Activated CD8-positive, alpha-beta memory T cell treated with anti-CD3 and anti-CD28 coated beads for 48 hours (primary cell): ENCODE measurements around the gene SRPRB.

Experiments
- DNase-seq, 3 experiments: peaks; one replicate each; pipeline ENCODE4 v3.0.0-alpha.2; 2020; ENCODE audit warnings: low read depth in 2 of 3, low spot score in 2 of 3

SRPRB gene

DNA sequence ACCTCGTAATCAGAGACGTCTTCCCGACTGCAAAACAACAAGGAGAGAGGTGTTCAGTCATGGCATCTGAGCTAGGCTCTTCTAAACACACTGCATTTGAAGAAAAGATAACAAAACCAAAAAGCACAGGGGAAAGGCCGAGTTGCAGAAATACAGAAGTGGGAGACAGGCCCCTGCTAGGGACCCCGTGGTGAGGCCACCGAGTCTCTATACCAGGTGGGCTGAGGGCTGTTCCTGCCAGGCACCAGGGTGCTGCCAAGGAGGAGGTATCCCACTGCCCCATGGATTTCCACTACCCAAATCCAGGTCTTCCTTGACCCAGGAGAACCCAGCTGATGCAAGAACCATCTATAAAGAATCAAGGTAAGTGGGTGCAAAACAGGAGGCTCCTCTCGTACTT is 59.0 kb downstream of the SRPRB start:
- no peak for DNase-seq

DNA sequence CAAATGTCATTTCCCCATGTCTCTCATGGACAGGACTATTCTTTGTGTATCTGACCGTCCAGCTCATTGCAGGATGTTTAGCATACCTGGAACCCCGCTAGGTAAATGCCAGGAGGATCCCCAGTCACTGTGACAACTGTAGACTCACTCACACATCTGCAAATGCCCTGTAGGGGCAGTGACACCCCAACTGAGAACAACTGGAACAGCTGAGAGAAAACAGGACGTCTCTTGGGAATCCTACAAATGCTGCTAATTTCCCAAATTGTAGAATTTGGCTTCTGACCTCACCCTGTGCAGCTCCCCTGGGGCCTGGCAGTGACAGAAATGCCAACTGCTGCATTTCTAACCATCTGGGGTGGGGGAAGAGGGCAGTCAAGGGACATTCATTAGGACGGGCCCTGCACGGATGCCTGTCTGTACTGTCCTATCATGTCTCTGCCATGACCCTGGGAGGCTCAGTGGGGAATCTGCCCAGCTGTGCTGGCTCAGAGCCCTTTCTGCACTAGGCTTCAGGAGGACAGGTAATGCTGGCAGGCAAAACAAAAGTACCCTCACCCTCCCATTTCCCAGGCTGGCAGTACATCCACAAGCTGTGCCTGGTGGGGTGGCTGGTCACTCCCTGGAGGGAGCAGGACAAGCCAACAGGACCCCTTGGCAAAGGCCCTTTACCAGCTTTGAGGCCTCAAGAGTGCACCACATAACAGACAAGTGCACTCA is 59.7 kb downstream of the SRPRB start:
- no peak for DNase-seq

DNA sequence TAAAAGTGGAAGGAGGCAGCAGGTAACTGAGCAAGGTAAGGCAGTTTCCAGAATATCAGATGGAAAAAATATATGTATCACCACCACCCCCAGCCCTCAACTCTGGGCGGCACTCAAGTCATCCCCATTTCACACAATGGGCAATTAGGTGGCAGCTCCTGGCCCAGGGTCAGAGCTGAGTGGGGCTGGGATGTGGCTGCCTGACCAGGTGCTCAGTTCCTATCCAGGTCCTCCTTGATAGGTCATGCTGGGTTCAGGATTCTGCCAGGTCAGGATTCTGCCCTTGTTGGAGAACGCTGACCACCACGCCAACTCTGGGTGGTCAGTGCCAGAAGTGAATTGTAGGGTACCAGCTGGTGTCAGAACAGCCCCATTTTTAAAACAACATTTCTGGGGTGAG is 60.5 kb downstream of the SRPRB start:
- no peak for DNase-seq

DNA sequence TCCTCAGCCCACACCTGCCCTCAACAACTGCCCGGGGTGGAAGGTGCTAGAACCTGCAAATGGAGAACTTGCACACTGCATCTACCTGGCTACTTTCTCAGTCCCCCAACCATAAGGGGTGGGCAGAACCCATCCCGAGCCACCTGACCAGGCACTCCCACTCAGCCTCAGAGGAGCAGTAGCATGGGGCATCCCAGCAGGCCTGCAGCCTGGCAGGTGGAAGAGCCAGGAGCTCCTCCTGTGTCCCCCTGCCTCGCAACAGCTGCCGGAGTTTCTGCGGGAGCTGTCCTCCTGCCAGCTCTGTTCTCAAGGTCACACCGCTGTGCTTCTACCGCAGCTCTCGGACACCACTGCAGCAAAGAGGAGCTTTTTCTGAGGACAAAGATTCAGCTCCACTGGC is 62.6 kb downstream of the SRPRB start:
- no peak for DNase-seq

DNA sequence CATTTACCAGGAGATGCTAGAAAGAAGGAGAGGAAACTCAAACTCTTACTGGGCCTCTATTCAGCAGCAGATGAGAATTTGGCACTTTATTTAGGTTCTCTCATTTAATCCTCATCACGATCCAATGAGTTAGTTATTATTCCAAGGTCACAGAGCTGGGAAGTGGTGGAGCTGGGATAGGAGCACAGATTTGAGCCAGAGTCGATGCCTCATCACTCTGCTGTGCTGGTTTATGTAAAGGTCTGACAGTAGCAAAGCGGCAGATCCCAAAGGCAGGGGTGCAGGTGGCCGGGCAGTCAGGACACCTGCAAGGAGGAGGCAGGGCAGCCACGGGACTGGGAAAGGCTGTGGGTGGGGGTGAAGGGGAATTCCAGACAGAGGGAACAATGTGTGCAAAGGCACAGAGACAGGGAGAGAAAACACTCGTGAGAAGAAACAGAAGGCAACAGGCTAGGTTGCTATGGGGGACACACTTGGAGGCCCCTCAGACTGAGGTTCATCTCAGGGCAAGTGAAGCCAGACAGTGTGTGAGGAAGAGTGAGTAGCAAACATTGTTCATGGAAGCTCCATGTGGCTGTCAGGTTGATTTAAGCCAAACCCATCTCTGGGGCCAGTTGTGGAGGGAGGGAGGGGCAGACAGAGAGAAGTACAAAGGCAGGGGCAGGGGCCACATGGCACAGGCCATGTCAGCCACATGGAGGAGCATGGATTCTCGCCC is 63.3 kb downstream of the SRPRB start:
- DNase-seq = no peak

DNA sequence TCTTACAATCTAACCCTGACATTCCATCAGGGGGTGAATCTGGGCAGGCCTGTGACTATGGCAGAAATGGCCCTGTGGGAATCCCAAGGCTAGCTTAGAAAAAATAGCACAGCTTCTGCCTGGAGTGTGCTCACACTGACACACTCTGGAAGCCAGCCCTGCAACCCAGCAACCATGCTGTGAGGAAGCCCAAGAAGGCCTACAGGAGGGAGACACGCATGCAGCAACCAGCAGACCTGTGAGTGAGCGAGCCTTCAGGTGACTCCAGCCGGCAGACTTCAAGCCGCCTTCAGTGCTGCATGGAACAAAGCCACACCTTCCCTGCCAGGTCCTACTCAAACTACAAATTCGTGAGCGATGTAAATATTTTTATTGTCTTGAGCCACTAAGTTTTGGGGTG is 64.0 kb downstream of the SRPRB start:
- DNase-seq = no peak

DNA sequence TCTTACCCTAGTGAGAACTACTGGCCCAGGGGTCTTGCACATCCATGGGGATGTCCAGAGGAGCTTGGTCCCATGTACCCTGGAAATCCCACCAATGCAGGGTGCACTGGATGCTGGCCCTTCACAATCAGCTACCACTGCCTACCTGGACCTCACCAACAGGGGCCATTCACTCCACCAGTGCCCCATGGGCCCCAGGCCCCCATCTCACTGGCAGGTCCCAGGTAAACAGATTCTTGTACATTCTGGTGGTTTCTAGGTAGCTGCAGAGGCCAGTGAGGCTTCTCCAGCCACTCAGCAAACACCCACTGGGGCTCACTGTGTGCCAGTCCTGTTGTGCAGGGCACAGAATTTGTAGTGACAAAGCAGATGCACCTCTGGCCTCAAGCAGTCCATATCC is 65.2 kb downstream of the SRPRB start:
- DNase-seq = no peak
